NB4 (cell line): ENCODE results near the gene NSMF.
"Not testable (repeated sequence)": the region's sequence is repeated elsewhere in the genome, so short reads cannot be mapped to it uniquely, and the experiment has no call there.

Experiments
- CTCF ChIP-seq: IDR thresholded peaks from one replicate; pipeline ENCODE4 v1.5.1; 2012; ENCODE audit warnings: low read depth, low read length
- MYC ChIP-seq: IDR thresholded peaks from 2 replicates; pipeline ENCODE4 v1.6.1; 2011; ENCODE audit warnings: low read depth, low read length
- POLR2A ChIP-seq: IDR thresholded peaks from 2 replicates; pipeline ENCODE4 v1.6.1; 2011; ENCODE audit warnings: mild to moderate bottlenecking; ENCODE audit not compliant: insufficient read length; ENCODE audit errors: extremely low read depth
- TF ChIP-seq, protein P1 (sequence below): IDR thresholded peaks from 2 replicates; pipeline ENCODE4 v1.6.1; 2011; ENCODE audit warnings: low read depth, low read length

- TF ChIP-seq CTCF, POLR2A, MYC: not testable (repeated sequence)
- TF ChIP-seq, protein P1, sequence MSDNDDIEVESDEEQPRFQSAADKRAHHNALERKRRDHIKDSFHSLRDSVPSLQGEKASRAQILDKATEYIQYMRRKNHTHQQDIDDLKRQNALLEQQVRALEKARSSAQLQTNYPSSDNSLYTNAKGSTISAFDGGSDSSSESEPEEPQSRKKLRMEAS = not testable (repeated sequence)
Measured at GRCh38 chr9:137451264-137452005, 7.7 kb downstream of the NSMF start.
